CD4-positive, alpha-beta memory T cell (primary cell): ENCODE results near the gene TALDO1. TPM values are rescaled to one million over a fixed set of nuclear protein-coding genes. Genes with fewer than 3 reads are reported as not detected.

ENCODE experiments used
- CTCF ChIA-PET: fragments of 350-600 bp; sonication (Branson Sonifier 250); formaldehyde crosslinking; loops from one replicate; lab custom pipeline; 2021; ENCODE audit warnings: inconsistent platforms; ENCODE audit not compliant: partially characterized antibody; lab: Charles Lee
- POLR2A ChIA-PET: fragments of 350-600 bp; sonication (Branson Sonifier 250); formaldehyde crosslinking; loops from one replicate; lab custom pipeline; 2021; ENCODE audit not compliant: partially characterized antibody; lab: Charles Lee
- DNase-seq, 5 donors: peaks; one replicate each; pipeline versions ENCODE4 v3.0.0 to v3.0.0-alpha.2; 2020 to 2022; ENCODE audit warnings: mixed read lengths in 1 of 5
- H3K27ac ChIP-seq: one replicate; pipeline ENCODE4 v1.7.0; 2013; ENCODE audit warnings: low read depth, low read length
- H3K27me3 ChIP-seq: 2 replicates; pipeline ENCODE4 v1.7.0; 2013; ENCODE audit warnings: mild to moderate bottlenecking, low read length, moderate library complexity; ENCODE audit not compliant: insufficient read depth
- H3K36me3 ChIP-seq: 2 replicates; pipeline ENCODE4 v1.7.0; 2013; ENCODE audit warnings: mild to moderate bottlenecking, low read length, moderate library complexity; ENCODE audit not compliant: insufficient read depth
- H3K4me1 ChIP-seq: 2 replicates; pipeline ENCODE4 v1.7.0; 2013; ENCODE audit warnings: mild to moderate bottlenecking, low read length, moderate library complexity; ENCODE audit not compliant: insufficient read depth
- H3K4me3 ChIP-seq, 2 donors: one replicate each; pipeline ENCODE4 v1.7.0; 2013; ENCODE audit warnings: low read length in 2 of 2, mild to moderate bottlenecking in 1 of 2
- H3K9me3 ChIP-seq, 2 donors: one replicate each; pipeline ENCODE4 v1.7.0; 2013; ENCODE audit warnings: low read length in 2 of 2, control low read depth in 1 of 2; ENCODE audit not compliant: control insufficient read depth in 1 of 2
- H3K27ac Mint-ChIP-seq, 7 donors: one replicate each; pipeline ENCODE4 v1.8.0; 2020 to 2021; ENCODE audit warnings: mixed read lengths in 7 of 7, mild to moderate bottlenecking in 6 of 7, inconsistent platforms in 3 of 7, moderate library complexity in 3 of 7
- H3K27me3 Mint-ChIP-seq, 2 donors: one replicate each; pipeline ENCODE4 v1.8.0; 2020 to 2021; ENCODE audit warnings: mixed read lengths in 2 of 2
- H3K36me3 Mint-ChIP-seq, 2 donors: one replicate each; pipeline ENCODE4 v1.8.0; 2020 to 2021; ENCODE audit warnings: mixed read lengths in 2 of 2, inconsistent platforms in 1 of 2, mild to moderate bottlenecking in 1 of 2
- H3K4me1 Mint-ChIP-seq, 4 donors: one replicate each; pipeline ENCODE4 v1.8.0; 2020 to 2021; ENCODE audit warnings: mixed read lengths in 4 of 4, mild to moderate bottlenecking in 1 of 4
- H3K4me3 Mint-ChIP-seq, 8 donors: one replicate each; pipeline ENCODE4 v1.8.0; 2020 to 2021; ENCODE audit warnings: mixed read lengths in 8 of 8, mild to moderate bottlenecking in 7 of 8, moderate library complexity in 6 of 8, inconsistent platforms in 3 of 8
- H3K9me3 Mint-ChIP-seq, 8 donors: one replicate each; pipeline ENCODE4 v1.8.0; 2020 to 2021; ENCODE audit warnings: mixed read lengths in 8 of 8, mild to moderate bottlenecking in 5 of 8, inconsistent platforms in 3 of 8, moderate library complexity in 1 of 8
- intact Hi-C: fragments of 100-400 bp; cut with micrococcal nuclease; formaldehyde crosslinking; loops from one replicate; pipeline ENCODE4 v1.15.1; 2023
- polyA plus RNA-seq, 2 donors: library from polyadenylated mRNA; unstranded; fragments of 300-500 nt; fragmentation: Illumina TruSeq; gene quantifications; one replicate each; pipeline ENCODE4 v1.2.3, GENCODE V29; 2021
- total RNA-seq, 2 experiments: library from RNA; stranded (reverse); gene quantifications; one replicate each; pipeline ENCODE4 v1.2.3, GENCODE V29; 2021

The TALDO1 gene
- total and polyA plus RNA-seq, 4 experiments from 2014 or later = 80.4 to 244 (median 132) TPM

GRCh38 chr11:766936-767210, 19.6 kb downstream of the TALDO1 start:
- Histone ChIP-seq H3K4me3 (no peak overlapping the region), H3K27me3 (no peaks in the 10 kb centered on the region), H3K4me1 (no peaks in the 10 kb centered on the region), H3K9me3 (no peaks in the 10 kb centered on the region), H3K36me3 (peaks cover 37% of the 10 kb centered on the region), H3K27ac (no peak overlapping the region)
- no peaks in the 10 kb centered on the region for H3K9me3 Mint-ChIP-seq
- intact Hi-C loops = no loop called here
- peak overlapping the region in 1 of 7 donors; percentile 46 for H3K27ac Mint-ChIP-seq
- POLR2A ChIA-PET = interaction anchor here (1.3 kb wide), 1 partner anchor 70 kb away, joined by 5 read pairs; no protein-coding TSS in a partner anchor
- no peaks in the 10 kb centered on the region for H3K27me3 Mint-ChIP-seq
- H3K4me3 Mint-ChIP-seq = no peak overlapping the region
- DNase-seq = no peak
- peaks cover 3 to 39% of the 10 kb centered on the region in 2 donors for H3K36me3 Mint-ChIP-seq
- CTCF ChIA-PET = interaction anchor here (1.3 kb wide), 1 partner anchor 39 kb away, joined by 4 read pairs; no protein-coding TSS in a partner anchor
- H3K4me1 Mint-ChIP-seq = no peaks in the 10 kb centered on the region

GRCh38 chr11:767238-767637, 20.0 kb downstream of the TALDO1 start:
- H3K27me3 Mint-ChIP-seq = no peaks in the 10 kb centered on the region
- no peak overlapping the region for H3K27ac ChIP-seq
- no peak overlapping the region for H3K4me3 ChIP-seq
- H3K36me3 Mint-ChIP-seq = peaks cover 3 to 39% of the 10 kb centered on the region in 2 donors
- H3K9me3 Mint-ChIP-seq = no peaks in the 10 kb centered on the region
- H3K27ac Mint-ChIP-seq = peak overlapping the region in 1 of 7 donors; percentile 63
- H3K4me1 Mint-ChIP-seq = no peaks in the 10 kb centered on the region
- no peaks in the 10 kb centered on the region for H3K9me3 ChIP-seq
- intact Hi-C loops = no loop called here
- ChIA-PET POLR2A (interaction anchor here (1.3 kb wide), 1 partner anchor 70 kb away, joined by 5 read pairs; no protein-coding TSS in a partner anchor), CTCF (no interaction called here)
- H3K27me3 ChIP-seq = no peaks in the 10 kb centered on the region
- no peak for DNase-seq
- H3K4me3 Mint-ChIP-seq = no peak overlapping the region
- peaks cover 37% of the 10 kb centered on the region for H3K36me3 ChIP-seq
- H3K4me1 ChIP-seq = no peaks in the 10 kb centered on the region

- ChIA-PET CTCF (no interaction called here), POLR2A (no interaction called here)
- Mint-ChIP-seq H3K27me3 (no peaks in the 10 kb centered on the region), H3K9me3 (no peaks in the 10 kb centered on the region), H3K27ac (no peak overlapping the region), H3K36me3 (peaks cover 0 to 24% of the 10 kb centered on the region in 2 donors), H3K4me3 (no peak overlapping the region), H3K4me1 (peaks cover 0 to 8% (median under 1%) of the 10 kb centered on the region in 4 donors)
- H3K9me3 ChIP-seq = no peaks in the 10 kb centered on the region
- peaks cover 26% of the 10 kb centered on the region for H3K36me3 ChIP-seq
- H3K4me3 ChIP-seq = no peak overlapping the region
- H3K4me1 ChIP-seq = peaks cover 3% of the 10 kb centered on the region
- no peak overlapping the region for H3K27ac ChIP-seq
- no peak for DNase-seq
- intact Hi-C loops = no loop called here
- no peaks in the 10 kb centered on the region for H3K27me3 ChIP-seq
These were observed 22.8 kb downstream of the TALDO1 start for GRCh38 chr11:769887-770641.

- POLR2A ChIA-PET = no interaction called here
- CTCF ChIA-PET = no interaction called here
- Mint-ChIP-seq H3K36me3 (peaks cover 0 to 20% of the 10 kb centered on the region in 2 donors), H3K27ac (no peak overlapping the region), H3K27me3 (no peaks in the 10 kb centered on the region), H3K9me3 (no peaks in the 10 kb centered on the region), H3K4me1 (peaks cover 1 to 16% (median 4%) of the 10 kb centered on the region in 4 donors), H3K4me3 (peak overlapping the region in 1 of 8 donors; percentile 11)
- Histone ChIP-seq H3K4me3 (no peak overlapping the region), H3K9me3 (no peaks in the 10 kb centered on the region), H3K4me1 (peaks cover 11% of the 10 kb centered on the region), H3K27ac (no peak overlapping the region), H3K36me3 (peaks cover 23% of the 10 kb centered on the region), H3K27me3 (no peaks in the 10 kb centered on the region)
- intact Hi-C loops = no loop called here
- no peak for DNase-seq
These were observed 23.7 kb downstream of the TALDO1 start for GRCh38 chr11:770642-771616.

- POLR2A ChIA-PET = no interaction called here
- peaks cover 0 to 19% of the 10 kb centered on the region in 2 donors for H3K36me3 Mint-ChIP-seq
- Histone ChIP-seq H3K36me3 (peaks cover 15% of the 10 kb centered on the region), H3K27ac (no peak overlapping the region), H3K4me3 (no peak overlapping the region), H3K27me3 (no peaks in the 10 kb centered on the region), H3K9me3 (no peaks in the 10 kb centered on the region), H3K4me1 (peaks cover 19% of the 10 kb centered on the region)
- no peaks in the 10 kb centered on the region for H3K27me3 Mint-ChIP-seq
- no peak overlapping the region for H3K4me3 Mint-ChIP-seq
- peaks cover 3 to 24% (median 9%) of the 10 kb centered on the region in 4 donors for H3K4me1 Mint-ChIP-seq
- no peak for DNase-seq
- no peak overlapping the region for H3K27ac Mint-ChIP-seq
- H3K9me3 Mint-ChIP-seq = no peaks in the 10 kb centered on the region
- CTCF ChIA-PET = no interaction called here
- intact Hi-C loops = no loop called here
These were observed 24.4 kb downstream of the TALDO1 start for GRCh38 chr11:771617-772204.

- Histone ChIP-seq H3K4me1 (peaks cover 19% of the 10 kb centered on the region), H3K36me3 (peaks cover 14% of the 10 kb centered on the region), H3K4me3 (no peak overlapping the region), H3K27ac (no peak overlapping the region), H3K27me3 (no peaks in the 10 kb centered on the region), H3K9me3 (no peaks in the 10 kb centered on the region)
- peaks cover 3 to 24% (median 9%) of the 10 kb centered on the region in 4 donors for H3K4me1 Mint-ChIP-seq
- CTCF ChIA-PET = no interaction called here
- DNase-seq = no peak
- POLR2A ChIA-PET = no interaction called here
- no peaks in the 10 kb centered on the region for H3K9me3 Mint-ChIP-seq
- peaks cover 0 to 15% of the 10 kb centered on the region in 2 donors for H3K36me3 Mint-ChIP-seq
- H3K27me3 Mint-ChIP-seq = no peaks in the 10 kb centered on the region
- intact Hi-C loops = no loop called here
- no peak overlapping the region for H3K4me3 Mint-ChIP-seq
- peak overlapping the region in 1 of 7 donors; percentile 29 for H3K27ac Mint-ChIP-seq
These were observed 25.4 kb downstream of the TALDO1 start for GRCh38 chr11:772429-773390.
